ENCODE results near the gene WWTR1. TPM values are rescaled to one million over a fixed set of nuclear protein-coding genes. Genes with fewer than 3 reads are reported as not detected.

The WWTR1 gene
- total RNA-seq, 6 donors from 2014 or later, result 77.5 to 119 (median 107) TPM

GRCh38 chr3:149588909-149589308 is 68.9 kb downstream of the WWTR1 start:
- no peaks in the 10 kb centered on the region for H3K27me3 ChIP-seq
- H3K4me1 ChIP-seq, result peaks cover 5 to 63% (median 32%) of the 10 kb centered on the region in 4 donors
- 49 to 51% methylated on average over 4 of the region's 4 CpGs for WGBS, 2 donors
- no peaks in the 10 kb centered on the region for H3K9me3 ChIP-seq
- DNase-seq, result no peak
- ATAC-seq (ENCODE audit: low FRiP score in 2 of 2), result no peak
- no peak overlapping the region for H3K4me3 ChIP-seq
- no peaks in the 10 kb centered on the region for H3K36me3 ChIP-seq
- H3K27ac ChIP-seq, result peak overlapping the region in 2 of 4 donors; percentile 15 to 67
- TF ChIP-seq POLR2AphosphoS5 (IDR thresholded peaks at IDR 0.05) (no peak), EP300 (IDR thresholded peaks at IDR 0.05) (no peak), POLR2A (IDR thresholded peaks at IDR 0.05) (no peak), CTCF (IDR thresholded peaks at IDR 0.05) (no peak)

GRCh38 chr3:149587383-149587782 is 70.4 kb downstream of the WWTR1 start:
- Histone ChIP-seq H3K27ac (peak overlapping the region in 1 of 4 donors; percentile 67), H3K4me1 (peaks cover 13 to 54% (median 29%) of the 10 kb centered on the region in 4 donors), H3K36me3 (no peaks in the 10 kb centered on the region), H3K4me3 (no peak overlapping the region), H3K9me3 (no peaks in the 10 kb centered on the region), H3K27me3 (no peaks in the 10 kb centered on the region)
- no peak for TF ChIP-seq EP300 (IDR thresholded peaks at IDR 0.05)
- no peak for TF ChIP-seq CTCF (IDR thresholded peaks at IDR 0.05)
- no peak for TF ChIP-seq POLR2A (IDR thresholded peaks at IDR 0.05)
- no peak for TF ChIP-seq POLR2AphosphoS5 (IDR thresholded peaks at IDR 0.05)
- ATAC-seq (ENCODE audit: low FRiP score in 2 of 2) (no peak), DNase-seq (no peak)
- WGBS, 2 donors, result 60 to 69% methylated on average over 5 of the region's 5 CpGs

DNA sequence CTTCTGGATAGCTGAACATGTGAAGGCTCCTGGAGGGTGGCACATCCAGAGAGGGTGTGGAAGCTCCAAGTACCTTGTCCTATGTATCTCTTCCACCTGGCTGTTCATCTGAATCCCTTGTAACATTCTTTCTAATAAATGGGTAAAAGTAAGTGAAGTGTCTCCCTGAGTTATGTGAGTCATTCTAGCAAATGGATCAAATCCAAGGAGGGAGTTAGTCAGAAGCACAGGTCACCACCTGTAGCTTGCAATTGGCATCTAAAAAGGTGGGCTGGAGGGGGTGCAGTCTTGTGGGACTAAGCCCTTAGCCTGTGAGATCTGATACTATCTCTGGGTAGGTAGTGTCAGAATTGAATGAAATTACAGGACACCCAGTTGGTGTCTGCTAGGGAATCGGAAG is 71.0 kb downstream of the WWTR1 start:
- no peaks in the 10 kb centered on the region for H3K27me3 ChIP-seq
- DNase-seq (no peak), ATAC-seq (ENCODE audit: low FRiP score in 2 of 2) (no peak)
- H3K36me3 ChIP-seq, result no peaks in the 10 kb centered on the region
- peaks cover 18 to 54% (median 33%) of the 10 kb centered on the region in 4 donors for H3K4me1 ChIP-seq
- 75 to 91% methylated on average over 1 of the region's 1 CpG for WGBS, 2 donors
- no peak for TF ChIP-seq POLR2AphosphoS5 (IDR thresholded peaks at IDR 0.05)
- no peak for TF ChIP-seq CTCF (IDR thresholded peaks at IDR 0.05)
- TF ChIP-seq POLR2A (IDR thresholded peaks at IDR 0.05), result no peak
- TF ChIP-seq EP300 (IDR thresholded peaks at IDR 0.05), result no peak
- H3K9me3 ChIP-seq, result no peaks in the 10 kb centered on the region
- peak overlapping the region in 2 of 4 donors; percentile 14 to 67 for H3K27ac ChIP-seq
- no peak overlapping the region for H3K4me3 ChIP-seq

GRCh38 chr3:149585401-149585726 is 72.5 kb downstream of the WWTR1 start:
- Histone ChIP-seq H3K27ac (no peak overlapping the region), H3K4me1 (peaks cover 31 to 57% (median 46%) of the 10 kb centered on the region in 4 donors), H3K36me3 (no peaks in the 10 kb centered on the region), H3K4me3 (no peak overlapping the region), H3K9me3 (no peaks in the 10 kb centered on the region), H3K27me3 (no peaks in the 10 kb centered on the region)
- no peak for DNase-seq
- TF ChIP-seq POLR2A (IDR thresholded peaks at IDR 0.05), result no peak
- TF ChIP-seq CTCF (IDR thresholded peaks at IDR 0.05), result no peak
- TF ChIP-seq POLR2AphosphoS5 (IDR thresholded peaks at IDR 0.05), result no peak
- TF ChIP-seq EP300 (IDR thresholded peaks at IDR 0.05), result no peak
- no peak for ATAC-seq (ENCODE audit: low FRiP score in 2 of 2)
- WGBS, 2 donors, result 41 to 42% methylated on average over 2 of the region's 2 CpGs

DNA sequence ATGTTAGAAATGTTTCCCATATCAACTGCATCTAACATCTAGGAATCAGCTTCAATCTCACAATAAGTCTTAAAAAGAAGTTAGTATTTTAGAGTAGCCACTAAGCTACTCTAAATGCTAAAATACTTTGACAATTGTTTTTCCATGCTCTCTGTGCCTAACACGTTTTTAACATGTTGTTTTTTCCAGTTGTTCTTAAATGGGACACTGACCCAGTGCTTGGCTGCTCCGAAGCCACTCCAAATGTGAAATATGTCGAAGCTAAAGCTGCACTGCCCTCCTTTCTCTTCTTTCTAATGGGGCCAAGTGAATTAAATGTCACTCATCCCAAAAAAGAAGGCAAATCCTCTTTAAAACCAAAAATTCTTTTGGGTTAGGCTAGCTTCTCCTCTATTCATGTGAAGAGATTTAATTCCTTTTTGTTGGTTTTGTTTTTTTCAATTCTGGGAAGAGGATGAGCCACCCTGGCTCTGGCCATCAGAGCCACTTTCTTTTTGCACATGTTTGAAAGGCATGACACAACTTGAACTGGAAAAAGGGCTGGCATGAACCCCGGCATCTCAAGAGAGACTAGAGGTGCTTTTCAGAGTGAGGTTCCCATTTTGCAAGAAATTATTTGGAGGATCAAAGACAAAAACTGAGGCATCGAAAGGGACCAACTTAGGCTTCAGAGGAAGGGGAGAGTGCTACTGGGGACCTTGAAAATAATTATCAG is 73.7 kb downstream of the WWTR1 start:
- TF ChIP-seq POLR2A (IDR thresholded peaks at IDR 0.05) (no peak), CTCF (IDR thresholded peaks at IDR 0.05) (no peak), POLR2AphosphoS5 (IDR thresholded peaks at IDR 0.05) (no peak), EP300 (IDR thresholded peaks at IDR 0.05) (no peak)
- H3K27ac ChIP-seq, result peak overlapping the region in 1 of 4 donors; percentile 13
- no peaks in the 10 kb centered on the region for H3K27me3 ChIP-seq
- WGBS, 2 donors, result 61 to 82% methylated on average over 5 of the region's 5 CpGs
- H3K4me1 ChIP-seq, result peaks cover 33 to 63% (median 47%) of the 10 kb centered on the region in 4 donors
- H3K9me3 ChIP-seq, result no peaks in the 10 kb centered on the region
- DNase-seq, result no peak
- H3K4me3 ChIP-seq, result no peak overlapping the region
- no peaks in the 10 kb centered on the region for H3K36me3 ChIP-seq
- no peak for ATAC-seq (ENCODE audit: low FRiP score in 2 of 2)

All from upper lobe of left lung (tissue), 6 donors.